IMR-90 (cell line): Measurements from ENCODE around the gene PIM3.

Source experiments
- CEBPB ChIP-seq: IDR thresholded peaks from 2 replicates; pipeline ENCODE4 v1.6.1; 2012; ENCODE audit warnings: low read depth, low read length, improper control_type of control experiment
- CHD1 ChIP-seq: IDR thresholded peaks from 2 replicates; pipeline ENCODE4 v1.6.1; 2012; ENCODE audit warnings: low read depth, low read length, improper control_type of control experiment
- MXI1 ChIP-seq: IDR thresholded peaks from 2 replicates; pipeline ENCODE4 v1.6.1; 2012; ENCODE audit warnings: low read depth, mild to moderate bottlenecking, low read length, moderate library complexity, borderline replicate concordance
- POLR2A ChIP-seq: IDR thresholded peaks from 2 replicates; pipeline ENCODE4 v1.6.1; 2012; ENCODE audit warnings: mild to moderate bottlenecking, low read depth, low read length
- RAD21 ChIP-seq: IDR thresholded peaks from 2 replicates; pipeline ENCODE4 v1.6.1; 2012; ENCODE audit warnings: low read length, improper control_type of control experiment
- RCOR1 ChIP-seq: IDR thresholded peaks from 2 replicates; pipeline ENCODE4 v1.6.1; 2012; ENCODE audit warnings: mild to moderate bottlenecking, low read length, improper control_type of control experiment; ENCODE audit not compliant: insufficient replicate concordance
- TF ChIP-seq, protein P1 (sequence below): conservative IDR thresholded peaks from 2 replicates; pipeline ENCODE4 v1.5.1; 2012; ENCODE audit warnings: mild to moderate bottlenecking, low read depth, low read length, improper control_type of control experiment
- TF ChIP-seq, protein P2 (sequence below): fragments of 150-350 bp; IDR thresholded peaks from 2 replicates; pipeline ENCODE4 v1.6.1; 2017; ENCODE audit warnings: mild to moderate bottlenecking, antibody characterized with exemption, low read length, low read depth

DNA sequence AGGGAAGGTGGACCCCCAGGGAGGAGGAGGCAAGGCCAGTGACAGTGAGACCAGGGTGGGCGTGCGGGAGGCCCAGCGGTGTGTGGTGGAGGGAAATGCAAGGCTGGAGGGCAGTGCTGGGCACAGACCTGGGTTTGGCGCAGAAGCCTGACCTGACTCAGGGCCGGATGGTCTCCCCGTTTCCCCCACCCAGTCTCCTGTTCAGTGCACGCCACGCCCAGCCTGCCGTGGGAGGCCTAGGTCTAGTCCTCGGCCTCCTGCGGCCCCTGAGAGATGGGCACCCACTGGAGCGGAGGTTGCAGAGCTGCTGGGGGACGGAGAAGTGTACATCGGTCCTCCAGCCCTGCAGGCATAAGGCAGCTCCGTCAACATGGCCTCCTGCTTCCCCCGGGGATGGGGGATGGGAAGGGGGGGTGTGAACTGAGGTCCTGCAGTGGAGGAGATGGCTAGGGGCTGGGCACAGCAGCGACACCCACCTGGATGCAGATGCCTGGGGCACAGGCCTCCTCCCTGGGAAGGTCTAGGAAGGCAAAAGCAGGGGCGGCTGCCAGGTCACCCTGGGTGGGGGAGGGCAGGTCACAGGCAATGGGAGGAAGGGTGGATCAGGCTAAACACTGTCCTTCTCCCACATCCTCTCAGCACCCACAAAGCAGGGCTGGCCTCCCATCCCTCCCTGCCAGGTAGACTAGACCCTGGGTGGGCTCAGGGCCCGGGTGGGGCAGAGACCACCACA is 36.1 kb downstream of the PIM3 start:
- TF ChIP-seq POLR2A (no peak), CEBPB (no peak), MXI1 (no peak), RCOR1 (no peak), CHD1 (no peak), RAD21 (no peak)
- TF ChIP-seq, protein P1, sequence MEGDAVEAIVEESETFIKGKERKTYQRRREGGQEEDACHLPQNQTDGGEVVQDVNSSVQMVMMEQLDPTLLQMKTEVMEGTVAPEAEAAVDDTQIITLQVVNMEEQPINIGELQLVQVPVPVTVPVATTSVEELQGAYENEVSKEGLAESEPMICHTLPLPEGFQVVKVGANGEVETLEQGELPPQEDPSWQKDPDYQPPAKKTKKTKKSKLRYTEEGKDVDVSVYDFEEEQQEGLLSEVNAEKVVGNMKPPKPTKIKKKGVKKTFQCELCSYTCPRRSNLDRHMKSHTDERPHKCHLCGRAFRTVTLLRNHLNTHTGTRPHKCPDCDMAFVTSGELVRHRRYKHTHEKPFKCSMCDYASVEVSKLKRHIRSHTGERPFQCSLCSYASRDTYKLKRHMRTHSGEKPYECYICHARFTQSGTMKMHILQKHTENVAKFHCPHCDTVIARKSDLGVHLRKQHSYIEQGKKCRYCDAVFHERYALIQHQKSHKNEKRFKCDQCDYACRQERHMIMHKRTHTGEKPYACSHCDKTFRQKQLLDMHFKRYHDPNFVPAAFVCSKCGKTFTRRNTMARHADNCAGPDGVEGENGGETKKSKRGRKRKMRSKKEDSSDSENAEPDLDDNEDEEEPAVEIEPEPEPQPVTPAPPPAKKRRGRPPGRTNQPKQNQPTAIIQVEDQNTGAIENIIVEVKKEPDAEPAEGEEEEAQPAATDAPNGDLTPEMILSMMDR: no peak
- TF ChIP-seq, protein P2, sequence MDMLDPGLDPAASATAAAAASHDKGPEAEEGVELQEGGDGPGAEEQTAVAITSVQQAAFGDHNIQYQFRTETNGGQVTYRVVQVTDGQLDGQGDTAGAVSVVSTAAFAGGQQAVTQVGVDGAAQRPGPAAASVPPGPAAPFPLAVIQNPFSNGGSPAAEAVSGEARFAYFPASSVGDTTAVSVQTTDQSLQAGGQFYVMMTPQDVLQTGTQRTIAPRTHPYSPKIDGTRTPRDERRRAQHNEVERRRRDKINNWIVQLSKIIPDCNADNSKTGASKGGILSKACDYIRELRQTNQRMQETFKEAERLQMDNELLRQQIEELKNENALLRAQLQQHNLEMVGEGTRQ: no peak
